Measurements from ENCODE around the gene PA2G4. TPM values are rescaled to one million over a fixed set of nuclear protein-coding genes. Genes with fewer than 3 reads are reported as not detected.

The PA2G4 gene
- total and polyA plus RNA-seq, 11 donors = 62.4 to 187 (median 72.4) TPM

GRCh38 chr12:56121204-56121870, 17.0 kb downstream of the PA2G4 start:
- H3K4me1 ChIP-seq = peaks cover under 1 to 66% (median 37%) of the 10 kb centered on the region in 12 donors

GRCh38 chr12:56122637-56123036, 18.3 kb downstream of the PA2G4 start:
- WGBS, 4 donors = 51 to 72% (median 55%) methylated on average over 2 of the region's 2 CpGs
- intact Hi-C loops (cut with DNase I) = loop anchor here in 5 of 10 donors (5.0 to 10.0 kb wide), 4 partner anchors 35 to 342 kb away; partner anchors contain the start of genes SPRYD4 (in 4 of the 5), CNPY2 (in 1 of the 5) and MYL6 (in 1 of the 5)
- H3K9me3 ChIP-seq = no peaks in the 10 kb centered on the region
- ATAC-seq (no peak), DNase-seq (no peak)
- no peak overlapping the region for H3K4me3 ChIP-seq
- H3K27me3 ChIP-seq = no peaks in the 10 kb centered on the region
- peaks cover 8 to 78% (median 49%) of the 10 kb centered on the region in 12 donors for H3K4me1 ChIP-seq
- peaks cover 0 to 40% (median 19%) of the 10 kb centered on the region in 9 donors for H3K36me3 ChIP-seq
- TF ChIP-seq CTCF (IDR thresholded peaks at IDR 0.05) (no peak), POLR2A (IDR thresholded peaks at IDR 0.05) (no peak)
- H3K27ac ChIP-seq = peak overlapping the region in 8 of 12 donors; percentile 5 to 65 (median 30)

More at GRCh38 chr12:56121204-56121870, 17.0 kb downstream of the PA2G4 start:
- peak overlapping the region in 3 of 12 donors; percentile 11 to 31 (median 17) for H3K27ac ChIP-seq
- no peak for TF ChIP-seq POLR2A (IDR thresholded peaks at IDR 0.05)
- no peak for TF ChIP-seq CTCF (IDR thresholded peaks at IDR 0.05)
- ATAC-seq = no peak
- no peak for DNase-seq
- H3K27me3 ChIP-seq = no peaks in the 10 kb centered on the region
- intact Hi-C loops (cut with DNase I) = loop anchor here in 5 of 10 donors (2.0 to 10.0 kb wide), 5 partner anchors 36 to 343 kb away; partner anchors contain the start of genes SPRYD4 (in 4 of the 5), CNPY2 (in 1 of the 5) and MYL6 (in 1 of the 5)
- no peak overlapping the region for H3K4me3 ChIP-seq
- 76 to 96% (median 84%) methylated on average over 6 to 11 of the region's 11 CpGs for whole genome bisulfite sequencing, 4 donors
- H3K9me3 ChIP-seq = no peaks in the 10 kb centered on the region
- H3K36me3 ChIP-seq = peaks cover 0 to 40% (median 19%) of the 10 kb centered on the region in 9 donors

- no peak for ATAC-seq
- no peaks in the 10 kb centered on the region for H3K27me3 ChIP-seq
- H3K27ac ChIP-seq = no peak overlapping the region
- peaks cover 0 to 40% (median 19%) of the 10 kb centered on the region in 9 donors for H3K36me3 ChIP-seq
- 84 to 87% (median 86%) methylated on average over 4 of the region's 4 CpGs for WGBS, 4 donors
- no peak for DNase-seq
- no peak overlapping the region for H3K4me3 ChIP-seq
- H3K9me3 ChIP-seq = no peaks in the 10 kb centered on the region
- peaks cover 8 to 77% (median 42%) of the 10 kb centered on the region in 12 donors for H3K4me1 ChIP-seq
- intact Hi-C loops (cut with DNase I) = loop anchor here in 5 of 10 donors (5.0 to 10.0 kb wide), 4 partner anchors 33 to 341 kb away; partner anchors contain the start of genes SPRYD4 (in 4 of the 5), CNPY2 (in 1 of the 5) and MYL6 (in 1 of the 5)
- TF ChIP-seq CTCF (IDR thresholded peaks at IDR 0.05) = no peak
- TF ChIP-seq POLR2A (IDR thresholded peaks at IDR 0.05) = no peak
Observed at GRCh38 chr12:56124133-56124532, 19.8 kb downstream of the PA2G4 start.

GRCh38 chr12:56126732-56127239, 22.4 kb downstream of the PA2G4 start:
- DNase-seq = no peak
- Histone ChIP-seq H3K27ac (peak overlapping the region; percentile 5 to 94 (median 78)), H3K9me3 (no peaks in the 10 kb centered on the region), H3K36me3 (peaks cover 0 to 37% (median 19%) of the 10 kb centered on the region in 9 donors), H3K27me3 (no peaks in the 10 kb centered on the region), H3K4me3 (peak overlapping the region in 6 of 12 donors; percentile 78 to 97 (median 90)), H3K4me1 (peaks cover 8 to 66% (median 36%) of the 10 kb centered on the region in 12 donors)
- no peak for ATAC-seq
- 43 to 60% (median 54%) methylated on average over 3 of the region's 3 CpGs for WGBS, 4 donors
- TF ChIP-seq CTCF (IDR thresholded peaks at IDR 0.05) = no peak
- TF ChIP-seq POLR2A (IDR thresholded peaks at IDR 0.05) = no peak
- intact Hi-C loops (cut with DNase I) = loop anchor here in 9 of 10 donors (1.0 to 10.0 kb wide), 7 partner anchors 32 to 341 kb away; partner anchors contain the start of genes SMARCC2 (in 5 of the 9), SPRYD4 (in 5 of the 9), MYL6 (in 4 of the 9) and CNPY2 (in 1 of the 9)

Data from heart left ventricle (tissue), 16 donors.